Vagina (tissue), 2 donors: ENCODE measurements around the gene LRRC56. TPM values are rescaled to one million over a fixed set of nuclear protein-coding genes. Genes with fewer than 3 reads are reported as not detected.

Source experiments
- DNase-seq, 2 donors: peaks; one replicate each; pipeline ENCODE4 v3.0.0-alpha.2; 2017; ENCODE audit errors: extremely low spot score in 2 of 2
- H3K27ac ChIP-seq: fragments of 200-600 bp; sonication (generic); one replicate; pipeline ENCODE4 v1.5.1; 2019
- H3K27me3 ChIP-seq: fragments of 200-600 bp; sonication (generic); one replicate; pipeline ENCODE4 v1.5.1; 2019
- H3K36me3 ChIP-seq, 2 donors: fragments of 200-600 bp; sonication (generic); one replicate each; pipeline ENCODE4 v1.5.1; 2017 to 2019
- H3K4me1 ChIP-seq: fragments of 200-600 bp; sonication (generic); one replicate; pipeline ENCODE4 v1.5.1; 2019
- H3K4me3 ChIP-seq, 2 donors: fragments of 200-600 bp; sonication (generic); 1 replicate in 1 of 2; 2 replicates in 1 of 2; pipeline ENCODE4 v1.5.1; 2016 to 2019
- H3K9me3 ChIP-seq: fragments of 200-600 bp; sonication (generic); one replicate; pipeline ENCODE4 v1.5.1; 2019
- CTCF ChIP-seq, 3 experiments: fragments of 450-650 bp in 2 of 3; fragments of 200-600 bp in 1 of 3; sonication (generic) in 1 of 3; IDR thresholded peaks; one replicate each; pipeline ENCODE4 v1.5.1; 2017 to 2019; ENCODE audit warnings: antibody characterized with exemption in 3 of 3, mild to moderate bottlenecking in 2 of 3, moderate library complexity in 2 of 3
- POLR2A ChIP-seq, 2 donors: fragments of 450-650 bp; IDR thresholded peaks; one replicate each; pipeline ENCODE4 v1.6.1; 2017; ENCODE audit warnings: antibody characterized with exemption in 2 of 2, mild to moderate bottlenecking in 2 of 2, moderate library complexity in 2 of 2
- POLR2AphosphoS5 ChIP-seq, 2 donors: sonication (generic); formaldehyde crosslinking; IDR thresholded peaks; one replicate each; pipeline ENCODE4 v1.9.0; 2017; ENCODE audit warnings: antibody characterized with exemption in 2 of 2, mild to moderate bottlenecking in 2 of 2, low read depth in 1 of 2; ENCODE audit not compliant: insufficient read depth in 1 of 2
- intact Hi-C: fragments of 100-400 bp; cut with DNase I; formaldehyde crosslinking; loops from one replicate; pipeline ENCODE4 v1.15.1; 2023
- total RNA-seq: library from RNA; depleted of rRNA; stranded (reverse); fragments of >200 nt; gene quantifications from one replicate; pipeline ENCODE4 v1.2.3, GENCODE V29; 2016

The LRRC56 gene
- total RNA-seq, 1 donor from 2014 or later, result 0.49 TPM

GRCh38 chr11:518463-519202 is 18.7 kb upstream of the LRRC56 start:
- DNase-seq, result peak in 1 of 2 donors; percentile 96
- Histone ChIP-seq H3K27me3 (no peaks in the 10 kb centered on the region), H3K36me3 (no peaks in the 10 kb centered on the region), H3K9me3 (no peaks in the 10 kb centered on the region), H3K4me3 (peak overlapping the region; percentile 24 to 37), H3K27ac (peak overlapping the region; percentile 89), H3K4me1 (peaks cover 7% of the 10 kb centered on the region)
- intact Hi-C loops, result loop anchor here (5.0 kb wide), 1 partner anchor 161 kb away; no protein-coding TSS in a partner anchor
- TF ChIP-seq POLR2AphosphoS5 (IDR thresholded peaks at IDR 0.05; ENCODE audit: insufficient read depth in 1 of 2, low read depth in 1 of 2) (peak; percentile 79 to 87), POLR2A (IDR thresholded peaks at IDR 0.05) (no peak), CTCF (IDR thresholded peaks at IDR 0.05) (peak; percentile 98 to 99 (median 99))

DNA sequence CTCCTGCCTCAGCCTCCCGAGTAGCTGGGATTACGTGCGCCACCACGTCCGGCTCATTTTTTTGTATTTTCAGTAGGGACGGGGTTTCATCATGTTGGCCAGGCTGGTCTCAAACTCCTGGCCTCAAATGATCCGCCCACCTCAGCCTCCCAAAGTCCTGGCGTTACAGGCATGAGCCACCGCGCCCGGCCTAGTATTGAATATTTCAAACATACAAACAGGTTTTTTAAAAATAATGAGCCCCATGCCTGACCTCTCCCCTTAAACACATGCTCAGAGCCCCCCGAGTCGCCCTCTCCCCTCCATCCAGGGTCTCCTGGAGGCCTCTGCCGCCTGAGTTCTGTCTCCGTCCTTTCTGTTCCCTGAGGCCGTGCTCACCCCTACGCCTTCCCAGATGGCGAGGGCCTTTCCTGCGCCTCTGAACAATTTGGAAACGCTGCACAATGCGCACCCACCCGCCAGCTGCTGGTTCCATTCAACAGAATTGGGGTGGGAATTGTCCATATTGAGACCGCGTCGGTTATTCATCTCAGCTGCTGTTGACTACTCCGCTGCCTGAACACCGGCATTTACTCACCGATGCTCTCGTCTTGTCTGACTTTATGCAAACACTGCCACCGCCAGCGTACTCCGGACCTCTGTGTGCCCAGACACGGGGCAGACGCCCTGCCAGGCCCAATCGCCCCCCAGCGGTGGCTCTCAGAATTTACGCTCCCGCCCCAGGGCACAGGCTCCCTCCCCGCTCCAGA is 16.7 kb upstream of the LRRC56 start:
- no peak for TF ChIP-seq POLR2AphosphoS5 (IDR thresholded peaks at IDR 0.05; ENCODE audit: insufficient read depth in 1 of 2, low read depth in 1 of 2)

DNA sequence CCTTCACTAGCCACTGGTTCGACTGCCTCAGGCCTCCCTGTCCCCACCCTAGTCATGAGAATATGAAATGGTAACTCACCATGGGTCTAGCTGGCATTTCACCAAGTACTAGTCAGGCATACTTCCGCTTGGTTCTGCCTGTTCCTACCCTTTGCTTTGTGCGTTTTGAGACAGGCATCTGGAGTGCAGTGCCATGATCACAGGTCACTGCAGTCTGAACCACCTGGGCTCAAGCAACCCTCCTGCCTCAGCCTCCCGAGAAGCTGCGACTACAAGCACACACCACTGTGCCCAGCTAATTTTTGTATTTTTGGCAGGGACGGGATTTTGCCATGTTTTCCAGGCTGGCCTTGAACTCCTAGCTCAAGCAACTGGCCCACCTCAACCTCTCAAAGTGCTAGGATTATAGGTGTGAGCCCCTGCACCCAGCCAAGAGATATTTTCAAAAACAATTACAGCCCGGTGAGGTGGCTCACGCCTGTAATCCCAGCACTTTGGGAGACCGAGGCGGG is 16.1 kb upstream of the LRRC56 start:
- no peak overlapping the region for H3K4me3 ChIP-seq
- no peaks in the 10 kb centered on the region for H3K9me3 ChIP-seq
- DNase-seq, result no peak
- peaks cover 7% of the 10 kb centered on the region for H3K4me1 ChIP-seq
- TF ChIP-seq CTCF (IDR thresholded peaks at IDR 0.05), result no peak
- TF ChIP-seq POLR2A (IDR thresholded peaks at IDR 0.05), result no peak
- no peak for TF ChIP-seq POLR2AphosphoS5 (IDR thresholded peaks at IDR 0.05; ENCODE audit: insufficient read depth in 1 of 2, low read depth in 1 of 2)
- no peaks in the 10 kb centered on the region for H3K36me3 ChIP-seq
- intact Hi-C loops, result no loop called here
- H3K27me3 ChIP-seq, result no peaks in the 10 kb centered on the region
- no peak overlapping the region for H3K27ac ChIP-seq

More for the DNA sequence above, 16.7 kb upstream of the LRRC56 start:
- Histone ChIP-seq H3K9me3 (no peaks in the 10 kb centered on the region), H3K4me3 (no peak overlapping the region), H3K4me1 (peaks cover 7% of the 10 kb centered on the region), H3K27ac (no peak overlapping the region), H3K27me3 (no peaks in the 10 kb centered on the region), H3K36me3 (no peaks in the 10 kb centered on the region)
- no peak for DNase-seq
- intact Hi-C loops, result no loop called here

DNA sequence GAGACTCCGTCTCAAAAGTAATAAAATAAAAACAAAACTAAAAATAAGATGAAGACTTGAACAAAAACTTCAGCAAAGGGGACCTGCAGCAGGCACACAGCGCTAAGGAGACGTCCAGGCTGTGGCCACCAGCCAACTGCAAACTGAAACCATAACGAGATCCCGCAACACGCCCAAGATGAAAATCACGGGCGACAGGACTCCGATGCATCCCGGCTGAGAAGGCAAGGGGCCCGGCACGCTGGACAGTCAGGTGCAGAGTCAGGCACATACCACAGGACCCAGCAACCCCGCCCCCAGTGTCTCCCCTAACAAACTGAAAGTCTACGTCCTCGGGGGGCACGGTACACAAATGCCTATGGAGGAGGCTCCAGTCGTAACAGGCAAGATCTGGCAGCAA is 11.1 kb upstream of the LRRC56 start:
- intact Hi-C loops, result no loop called here
- no peak overlapping the region for H3K4me3 ChIP-seq
- H3K27ac ChIP-seq, result no peak overlapping the region
- no peak for DNase-seq
- H3K27me3 ChIP-seq, result no peaks in the 10 kb centered on the region
- TF ChIP-seq POLR2AphosphoS5 (IDR thresholded peaks at IDR 0.05; ENCODE audit: insufficient read depth in 1 of 2, low read depth in 1 of 2), result no peak
- H3K9me3 ChIP-seq, result no peaks in the 10 kb centered on the region
- H3K36me3 ChIP-seq, result peaks cover 0 to 3% of the 10 kb centered on the region in 2 donors
- no peaks in the 10 kb centered on the region for H3K4me1 ChIP-seq

GRCh38 chr11:528166-528814 is 9.0 kb upstream of the LRRC56 start:
- no peak overlapping the region for H3K4me3 ChIP-seq
- intact Hi-C loops, result no loop called here
- peaks cover 0 to 24% of the 10 kb centered on the region in 2 donors for H3K36me3 ChIP-seq
- no peaks in the 10 kb centered on the region for H3K9me3 ChIP-seq
- peaks cover 11% of the 10 kb centered on the region for H3K4me1 ChIP-seq
- DNase-seq, result no peak
- no peak overlapping the region for H3K27ac ChIP-seq
- H3K27me3 ChIP-seq, result no peaks in the 10 kb centered on the region
- no peak for TF ChIP-seq CTCF (IDR thresholded peaks at IDR 0.05)
